IMR-90 (cell line): ENCODE results near the gene SPAG8. TPM values are rescaled to one million over a fixed set of nuclear protein-coding genes. Genes with fewer than 3 reads are reported as not detected.
A peak's percentile ranks its signal among the peaks of the same experiment; 100 is the strongest.

Source experiments
- ATAC-seq: fragments of 200-7000 bp; cut with Tn5 transposase; 2 replicates; pipeline ENCODE4 v1.9.1; 2020; ENCODE audit warnings: low read depth, mild to moderate bottlenecking, moderate library complexity
- BruUV-seq: library from RNA; stranded (reverse); fragments of 400-500 nt; replicated peaks from 2 replicates; lab custom pipeline; 2021; lab: Mats Ljungman, UMichigan
- CTCF ChIA-PET: fragments of 300-600 bp; formaldehyde crosslinking; extraction: SDS; loops from one replicate; lab custom pipeline; 2021; ENCODE audit warnings: antibody characterized with exemption; lab: Yijun Ruan, JAX
- POLR2A ChIA-PET: fragments of 300-600 bp; sonication (Branson Sonifier 250); formaldehyde crosslinking; loops from one replicate; lab custom pipeline; 2022; ENCODE audit warnings: antibody characterized with exemption; ENCODE audit not compliant: unreplicated experiment; lab: Charles Lee
- DNase-seq: peaks from one replicate; pipeline ENCODE4 v3.0.0; 2013
- H2AFZ ChIP-seq: replicated peaks from 2 replicates; pipeline ENCODE3; 2013; ENCODE audit warnings: low read length, mild to moderate bottlenecking; ENCODE audit not compliant: poor library complexity
- H2AK5ac ChIP-seq: 2 replicates; pipeline ENCODE4 v1.6.1; 2013; ENCODE audit warnings: low read depth, low read length, inconsistent platforms
- H2AK9ac ChIP-seq: replicated peaks from 2 replicates; pipeline ENCODE3; 2013; ENCODE audit warnings: mild to moderate bottlenecking, low read depth, low read length, moderate library complexity; ENCODE audit not compliant: poor library complexity
- H2BK120ac ChIP-seq: 2 replicates; pipeline ENCODE4 v1.6.1; 2013; ENCODE audit warnings: low read depth, low read length, inconsistent platforms
- H2BK15ac ChIP-seq: 3 replicates; pipeline ENCODE4 v1.6.1; 2013; ENCODE audit warnings: low read depth, low read length, inconsistent platforms
- H2BK20ac ChIP-seq: 2 replicates; pipeline ENCODE4 v1.6.1; 2013; ENCODE audit warnings: low read depth, mild to moderate bottlenecking, inconsistent platforms, low read length, moderate library complexity
- H2BK5ac ChIP-seq: 2 replicates; pipeline ENCODE4 v1.6.1; 2013; ENCODE audit warnings: mild to moderate bottlenecking, low read depth, low read length, inconsistent platforms; ENCODE audit not compliant: poor library complexity, severe bottlenecking
- H3K14ac ChIP-seq: replicated peaks from 2 replicates; pipeline ENCODE4 v1.6.1; 2013; ENCODE audit warnings: low read depth, low read length, inconsistent platforms
- H3K18ac ChIP-seq: 2 replicates; pipeline ENCODE4 v1.6.1; 2013; ENCODE audit warnings: low read depth, low read length, control low read depth
- H3K23ac ChIP-seq: 2 replicates; pipeline ENCODE4 v1.6.1; 2013; ENCODE audit warnings: low read depth, low read length, inconsistent platforms
- H3K27ac ChIP-seq: 2 replicates; pipeline ENCODE4 v1.5.1; 2013; ENCODE audit warnings: mild to moderate bottlenecking, control low read depth, low read length; ENCODE audit not compliant: insufficient read depth
- H3K27me3 ChIP-seq: 2 replicates; pipeline ENCODE4 v1.6.1; 2013; ENCODE audit warnings: low read length; ENCODE audit not compliant: control insufficient read depth, insufficient read depth
- H3K36me3 ChIP-seq: 2 replicates; pipeline ENCODE4 v1.6.1; 2013; ENCODE audit warnings: low read length, mixed read lengths; ENCODE audit not compliant: control insufficient read depth, insufficient read depth
- H3K4ac ChIP-seq: 2 replicates; pipeline ENCODE4 v1.6.1; 2013; ENCODE audit warnings: low read depth, low read length, inconsistent platforms
- H3K4me1 ChIP-seq: 2 replicates; pipeline ENCODE4 v1.6.1; 2013; ENCODE audit warnings: low read length, mixed read lengths; ENCODE audit not compliant: control insufficient read depth, insufficient read depth
- H3K4me2 ChIP-seq: 2 replicates; pipeline ENCODE4 v1.6.1; 2013; ENCODE audit warnings: low read depth, mild to moderate bottlenecking, control low read depth, low read length, moderate library complexity
- H3K4me3 ChIP-seq: 2 replicates; pipeline ENCODE4 v1.5.1; 2013; ENCODE audit warnings: low read depth, mild to moderate bottlenecking, control low read depth, low read length, moderate library complexity; ENCODE audit not compliant: insufficient read depth
- H3K56ac ChIP-seq: 2 replicates; pipeline ENCODE4 v1.6.1; 2013; ENCODE audit warnings: low read length, inconsistent platforms; ENCODE audit not compliant: insufficient read depth; ENCODE audit errors: extremely low read depth
- H3K79me1 ChIP-seq, 2 experiments: 2 replicates each; pipeline ENCODE4 v1.6.1; 2013; ENCODE audit warnings: low read length in 2 of 2, inconsistent platforms in 1 of 2, low read depth in 1 of 2
- H3K9ac ChIP-seq: 2 replicates; pipeline ENCODE4 v1.6.1; 2013; ENCODE audit warnings: low read depth, low read length, control low read depth
- H3K9me1 ChIP-seq: 2 replicates; pipeline ENCODE4 v1.6.1; 2013; ENCODE audit warnings: low read length, inconsistent platforms; ENCODE audit not compliant: insufficient read depth
- H3K9me3 ChIP-seq: 2 replicates; pipeline ENCODE4 v1.6.1; 2013; ENCODE audit warnings: low read length; ENCODE audit not compliant: control insufficient read depth, insufficient read depth
- H4K20me1 ChIP-seq: 2 replicates; pipeline ENCODE4 v1.6.1; 2013; ENCODE audit warnings: low read length, inconsistent platforms; ENCODE audit not compliant: insufficient read depth
- H4K5ac ChIP-seq: 2 replicates; pipeline ENCODE4 v1.6.1; 2013; ENCODE audit warnings: mild to moderate bottlenecking, low read depth, low read length, control low read depth
- H4K8ac ChIP-seq, 2 experiments: 2 replicates each; pipeline ENCODE4 v1.6.1; 2013; ENCODE audit warnings: low read depth in 2 of 2, low read length in 2 of 2, control low read depth in 1 of 2, inconsistent platforms in 1 of 2
- H4K91ac ChIP-seq: 2 replicates; pipeline ENCODE4 v1.6.1; 2013; ENCODE audit warnings: low read depth, low read length, inconsistent platforms; ENCODE audit not compliant: insufficient read depth
- BHLHE40 ChIP-seq: fragments of 150-350 bp; IDR thresholded peaks from 2 replicates; pipeline ENCODE4 v1.6.1; 2016; ENCODE audit warnings: mild to moderate bottlenecking, low read depth, low read length
- CEBPB ChIP-seq: IDR thresholded peaks from 2 replicates; pipeline ENCODE4 v1.6.1; 2012; ENCODE audit warnings: low read depth, low read length, improper control_type of control experiment
- CHD1 ChIP-seq: IDR thresholded peaks from 2 replicates; pipeline ENCODE4 v1.6.1; 2012; ENCODE audit warnings: low read depth, low read length, improper control_type of control experiment
- FOS ChIP-seq: fragments of 150-350 bp; IDR thresholded peaks from 2 replicates; pipeline ENCODE4 v1.6.1; 2016; ENCODE audit warnings: low read depth, low read length
- MAZ ChIP-seq: IDR thresholded peaks from 2 replicates; pipeline ENCODE4 v1.6.1; 2012; ENCODE audit warnings: low read depth, mild to moderate bottlenecking, low read length, improper control_type of control experiment, moderate library complexity, borderline replicate concordance
- MXI1 ChIP-seq: IDR thresholded peaks from 2 replicates; pipeline ENCODE4 v1.6.1; 2012; ENCODE audit warnings: low read depth, mild to moderate bottlenecking, low read length, moderate library complexity, borderline replicate concordance
- RFX5 ChIP-seq: IDR thresholded peaks from 2 replicates; pipeline ENCODE4 v1.8.0; 2012; ENCODE audit warnings: low read depth, mild to moderate bottlenecking, low read length, moderate library complexity
- WGBS, 2 experiments: methylation state at CpG; one replicate each; pipeline versions ENCODE4 v1.1.5 to v1.1.7; 2013; ENCODE audit warnings: missing lambda C conversion rate in 2 of 2; ENCODE audit not compliant: insufficient read length in 1 of 2; ENCODE audit errors: extremely low coverage in 2 of 2; 5-methylcytosine and 5-hydroxymethylcytosine counted together
- dilution Hi-C: fragments of 300-500 bp; cut with HindIII; formaldehyde crosslinking; loops from one replicate; pipeline ENCODE4 v1.14.3; 2018; ENCODE audit warnings: low sequenced_read_pairs; ENCODE audit not compliant: unreplicated experiment
- in situ Hi-C: fragments of 300-500 bp; cut with MboI; formaldehyde crosslinking; loops from 3 replicates; pipeline ENCODE4 v1.14.3; 2019; ENCODE audit warnings: low sequenced_read_pairs, inconsistent platforms, mixed read lengths
- intact Hi-C: fragments of 100-400 bp; cut with micrococcal nuclease; formaldehyde crosslinking; loops from 2 replicates; pipeline ENCODE4 v1.10.0; 2022
- polyA plus RNA-seq, 3 experiments: library from polyadenylated mRNA; depleted of rRNA; stranded (reverse); fragments of >200 nt; gene quantifications; 2 replicates each; pipeline ENCODE4 v1.2.3, GENCODE V29; 2012; ENCODE audit warnings: low replicate concordance in 1 of 3
- total RNA-seq: library from RNA; depleted of rRNA; stranded (reverse); fragments of >200 nt; gene quantifications from 2 replicates; pipeline ENCODE4 v1.2.3, GENCODE V29; 2012

Gene SPAG8
- total and polyA plus RNA-seq, 2 of the 4 experiments (the other 2 are of a cell fraction) = 0.72 to 0.84 TPM

GRCh38 chr9:35797311-35798109 is 14.6 kb downstream of the SPAG8 start:
- Histone ChIP-seq H3K27ac (no peak overlapping the region), H3K14ac (no peak overlapping the region), H2AK5ac (peak overlapping the region; percentile 20; the same call in 1 of the 2 replicates), H3K4ac (no peak overlapping the region), H3K27me3 (no peaks in the 10 kb centered on the region), H4K91ac (no peak overlapping the region), H3K9me1 (peaks cover 46% of the 10 kb centered on the region), H2AFZ (no peak overlapping the region), H3K56ac (no peak overlapping the region), H2AK9ac (no peak overlapping the region), H3K36me3 (peaks cover 21% of the 10 kb centered on the region), H4K8ac (no peak overlapping the region), H3K79me1 (peaks cover 25 to 58% of the 10 kb centered on the region in 2 experiments), H2BK5ac (no peak overlapping the region), H3K9me3 (no peaks in the 10 kb centered on the region), H3K18ac (no peak overlapping the region), H2BK120ac (no peak overlapping the region), H2BK15ac (no peak overlapping the region), H3K4me2 (no peak overlapping the region), H4K5ac (no peak overlapping the region), H3K4me3 (no peak overlapping the region), H3K23ac (no peak overlapping the region), H3K4me1 (peaks cover 15% of the 10 kb centered on the region), H3K9ac (no peak overlapping the region), H4K20me1 (no peaks in the 10 kb centered on the region), H2BK20ac (no peak overlapping the region; the same call in 1 of the 2 replicates)
- dilution Hi-C loops (no loop called here), intact Hi-C loops (no loop called here), in situ Hi-C loops (no loop called here)
- WGBS, 2 experiments = 80% methylated on average over 1 of the region's 6 CpGs; no CpG with 5 or more reads in 1 of the 2 experiments
- ChIA-PET CTCF (interaction anchor here (1.0 kb wide), 1 partner anchor 29 kb away, joined by 3 read pairs; no protein-coding TSS in a partner anchor), POLR2A (interaction anchor here (0.6 kb wide), 1 partner anchor 15 kb away, joined by 3 read pairs; the partner anchor contains the start of gene SPAG8)
- no TSS peak for BruUV-seq
- DNase-seq (peak; percentile 18), ATAC-seq (no peak)
- TF ChIP-seq CHD1 = no peak
- no peak for TF ChIP-seq MXI1
- TF ChIP-seq FOS = no peak
- no peak for TF ChIP-seq CEBPB
- no peak for TF ChIP-seq BHLHE40
- no peak for TF ChIP-seq MAZ
- no peak for TF ChIP-seq RFX5
